KMS-11 (cell line): Measurements from ENCODE around the gene METAP2.

Experiments used
- H2AFZ ChIP-seq: fragments of 200-600 bp; sonication (generic); 2 replicates; pipeline ENCODE4 v1.6.1; 2016; ENCODE audit warnings: antibody characterized with exemption, mixed run types, low read depth
- H3K27ac ChIP-seq: fragments of 200-600 bp; sonication (generic); 2 replicates; pipeline ENCODE4 v1.6.1; 2016; ENCODE audit warnings: mild to moderate bottlenecking, mixed run types
- H3K27me3 ChIP-seq: fragments of 200-600 bp; sonication (generic); 2 replicates; pipeline ENCODE4 v1.6.1; 2017; ENCODE audit warnings: mild to moderate bottlenecking, low read depth, mixed run types, moderate library complexity; ENCODE audit not compliant: insufficient read depth
- H3K36me3 ChIP-seq: fragments of 200-600 bp; sonication (generic); 2 replicates; pipeline ENCODE4 v1.6.1; 2017; ENCODE audit warnings: mild to moderate bottlenecking, mixed run types; ENCODE audit not compliant: insufficient read depth
- H3K4me1 ChIP-seq: fragments of 200-600 bp; sonication (generic); 2 replicates; pipeline ENCODE4 v1.6.1; 2016; ENCODE audit warnings: mild to moderate bottlenecking, low read depth, mixed run types; ENCODE audit not compliant: poor library complexity, severe bottlenecking
- H3K4me2 ChIP-seq: fragments of 200-600 bp; sonication (generic); 2 replicates; pipeline ENCODE4 v1.7.0; 2016; ENCODE audit warnings: mild to moderate bottlenecking, mixed run types
- H3K4me3 ChIP-seq: fragments of 200-600 bp; sonication (generic); IDR thresholded peaks from 2 replicates; pipeline ENCODE4 v1.6.1; 2017; ENCODE audit warnings: low read depth, low read length, mixed read lengths; ENCODE audit not compliant: insufficient read depth
- H3K79me2 ChIP-seq: fragments of 200-600 bp; sonication (generic); 2 replicates; pipeline ENCODE4 v1.6.1; 2016; ENCODE audit warnings: low read depth, mixed run types; ENCODE audit not compliant: insufficient read depth
- H3K9ac ChIP-seq: fragments of 200-600 bp; sonication (generic); 2 replicates; pipeline ENCODE4 v1.6.1; 2016; ENCODE audit warnings: mild to moderate bottlenecking, mixed run types
- H4K20me1 ChIP-seq: fragments of 200-600 bp; sonication (generic); 2 replicates; pipeline ENCODE4 v1.6.1; 2016; ENCODE audit warnings: mild to moderate bottlenecking, mixed run types; ENCODE audit not compliant: insufficient read depth
- CTCF ChIP-seq: fragments of 200-600 bp; sonication (generic); conservative IDR thresholded peaks from 2 replicates; pipeline ENCODE4 v1.6.1; 2017; ENCODE audit warnings: low read depth, mild to moderate bottlenecking, antibody characterized with exemption, low read length, moderate library complexity, mixed read lengths

METAP2 gene

GRCh38 chr12:95551305-95551704, 77.4 kb downstream of the METAP2 start, which contains the start of gene USP44:
Gene USP44, minus strand, starts transcription at chr12:95551476. Its CDS starts 17,220 bp downstream, at chr12:95534256.
- H3K4me1 ChIP-seq, result no peaks in the 10 kb centered on the region
- no peaks in the 10 kb centered on the region for H4K20me1 ChIP-seq
- H3K4me3 ChIP-seq, result no peak within 1 kb of the TSS
- no peaks in the 10 kb centered on the region for H3K27me3 ChIP-seq
- H3K79me2 ChIP-seq, result no peaks in the 10 kb centered on the region
- no peak within 1 kb of the TSS for H2AFZ ChIP-seq
- no peak within 1 kb of the TSS for H3K27ac ChIP-seq
- H3K9ac ChIP-seq, result no peak within 1 kb of the TSS
- H3K36me3 ChIP-seq, result no peaks in the 10 kb centered on the region
- H3K4me2 ChIP-seq, result no peak within 1 kb of the TSS
- TF ChIP-seq CTCF, result no peak

DNA sequence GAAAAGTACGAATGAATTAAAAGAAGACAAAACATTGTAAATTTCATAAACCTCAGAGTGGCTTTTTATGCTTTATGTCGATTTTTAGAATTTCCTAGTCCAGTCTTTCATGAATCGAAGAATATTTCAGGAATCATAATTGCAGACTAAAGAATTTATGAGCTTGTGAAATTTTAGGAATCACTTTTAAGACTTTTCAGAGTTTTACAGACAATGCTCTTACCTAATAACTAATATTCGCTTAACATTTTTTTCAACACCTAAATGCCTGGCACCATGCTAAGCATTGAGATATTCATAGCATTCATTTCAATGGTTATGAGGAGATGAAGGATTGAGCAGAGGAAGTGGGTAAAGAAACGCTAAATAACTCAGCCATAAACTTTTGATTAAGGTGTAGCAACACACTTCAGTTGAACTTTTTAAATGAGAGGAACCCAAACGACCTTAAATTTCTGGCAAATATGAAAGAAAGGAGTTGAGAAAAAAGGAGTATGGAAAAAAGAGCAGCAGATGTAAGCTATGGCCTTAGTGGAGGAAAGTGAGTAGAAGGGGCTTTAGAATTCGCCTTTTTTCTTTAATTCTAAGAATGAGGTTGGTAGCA, 78.1 kb downstream of the METAP2 start:
- no peak overlapping the region for H3K4me3 ChIP-seq
- H3K36me3 ChIP-seq, result no peaks in the 10 kb centered on the region
- no peaks in the 10 kb centered on the region for H3K79me2 ChIP-seq
- H3K9ac ChIP-seq, result no peak overlapping the region
- H4K20me1 ChIP-seq, result no peaks in the 10 kb centered on the region
- H3K27me3 ChIP-seq, result no peaks in the 10 kb centered on the region
- no peaks in the 10 kb centered on the region for H3K4me1 ChIP-seq
- no peak overlapping the region for H3K4me2 ChIP-seq
- H3K27ac ChIP-seq, result no peak overlapping the region
- no peak overlapping the region for H2AFZ ChIP-seq
- no peak for TF ChIP-seq CTCF

DNA sequence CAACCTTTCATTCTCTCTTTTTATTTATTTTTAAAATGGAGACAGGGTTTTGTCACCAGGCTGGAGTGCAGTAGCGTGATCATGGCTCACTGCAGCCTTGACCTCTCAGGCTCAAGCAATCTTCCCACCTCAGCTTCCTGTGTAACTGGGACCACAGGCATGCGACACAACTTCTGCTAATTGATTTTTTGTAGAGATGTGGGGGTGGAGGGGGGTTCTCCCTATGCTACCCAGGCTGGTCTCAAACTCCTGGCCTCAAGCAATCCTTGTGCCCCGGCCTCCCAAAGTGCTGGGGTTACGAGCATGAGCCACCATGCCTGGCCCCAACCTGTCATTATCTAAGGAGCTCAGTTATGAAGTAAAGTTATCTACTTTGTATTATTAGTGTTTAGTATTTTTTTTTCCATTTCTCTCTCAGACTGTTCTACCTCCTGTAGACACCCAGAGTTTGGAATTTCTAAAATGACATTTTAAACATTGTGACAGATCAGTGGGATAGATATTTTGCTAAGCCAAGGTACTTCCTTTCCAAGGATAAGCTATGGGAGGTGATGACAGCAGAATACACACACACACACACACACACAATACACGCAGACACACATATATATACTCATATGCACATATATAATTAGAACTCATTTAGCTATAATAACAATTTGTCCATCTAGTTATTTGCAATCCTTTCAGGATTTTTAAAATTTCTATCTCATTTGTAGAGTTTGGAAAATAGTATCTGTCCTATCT, 79.4 kb downstream of the METAP2 start:
- no peaks in the 10 kb centered on the region for H3K4me1 ChIP-seq
- no peak overlapping the region for H3K9ac ChIP-seq
- H2AFZ ChIP-seq, result no peak overlapping the region
- no peak overlapping the region for H3K27ac ChIP-seq
- no peak overlapping the region for H3K4me2 ChIP-seq
- no peaks in the 10 kb centered on the region for H3K36me3 ChIP-seq
- no peaks in the 10 kb centered on the region for H4K20me1 ChIP-seq
- H3K79me2 ChIP-seq, result no peaks in the 10 kb centered on the region
- no peaks in the 10 kb centered on the region for H3K27me3 ChIP-seq
- H3K4me3 ChIP-seq, result no peak overlapping the region
- TF ChIP-seq CTCF, result no peak

- no peaks in the 10 kb centered on the region for H3K79me2 ChIP-seq
- no peak overlapping the region for H2AFZ ChIP-seq
- no peak overlapping the region for H3K4me2 ChIP-seq
- H3K4me1 ChIP-seq, result no peaks in the 10 kb centered on the region
- no peaks in the 10 kb centered on the region for H3K27me3 ChIP-seq
- no peaks in the 10 kb centered on the region for H3K36me3 ChIP-seq
- H4K20me1 ChIP-seq, result no peaks in the 10 kb centered on the region
- no peak overlapping the region for H3K27ac ChIP-seq
- H3K4me3 ChIP-seq, result no peak overlapping the region
- no peak overlapping the region for H3K9ac ChIP-seq
- no peak for TF ChIP-seq CTCF
These were observed 80.7 kb downstream of the METAP2 start for GRCh38 chr12:95554532-95555071.
